A549 (cell line): Measurements from ENCODE around the gene KLF9.

Experiments
- FOSL2 ChIP-seq, 2 experiments: fragments of 450-650 bp in 1 of 2; fragments of >200 bp in 1 of 2; sonication (Bioruptor Twin) in 1 of 2; formaldehyde crosslinking; IDR thresholded peaks; 2 replicates each; pipeline versions ENCODE4 v1.5.0 to v1.6.1; 2016 to 2020; ENCODE audit warnings: mild to moderate bottlenecking in 1 of 2, moderate library complexity in 1 of 2
- POLR2A ChIP-seq: IDR thresholded peaks from 2 replicates; pipeline ENCODE4 v1.6.1; 2012; ENCODE audit warnings: mild to moderate bottlenecking, low read length
- RAD21 ChIP-seq, 2 experiments: fragments of >200 bp in 1 of 2; sonication (Bioruptor Twin) in 1 of 2; formaldehyde crosslinking in 1 of 2; IDR thresholded peaks in 1 of 2; conservative IDR thresholded peaks in 1 of 2; 2 replicates in 1 of 2; 3 replicates in 1 of 2; pipeline ENCODE4 v1.6.1; 2012 to 2018; ENCODE audit warnings: inconsistent platforms in 1 of 2
- RCOR1 ChIP-seq: fragments of 150-350 bp; IDR thresholded peaks from 2 replicates; pipeline ENCODE4 v1.6.1; 2014; ENCODE audit warnings: antibody characterized with exemption, low read length, low read depth
- RFX5 ChIP-seq: fragments of 450-650 bp; IDR thresholded peaks from 2 replicates; pipeline ENCODE4 v1.7.1; 2014; ENCODE audit warnings: antibody characterized with exemption, mild to moderate bottlenecking, moderate library complexity
- SREBF2 ChIP-seq: fragments of 450-650 bp; IDR thresholded peaks from 2 replicates; pipeline ENCODE4 v1.6.1; 2014; ENCODE audit warnings: mild to moderate bottlenecking, moderate library complexity
- ZFP36 ChIP-seq: fragments of 450-650 bp; IDR thresholded peaks from 2 replicates; pipeline ENCODE4 v1.6.1; 2014; ENCODE audit warnings: borderline replicate concordance; ENCODE audit not compliant: partially characterized antibody
- TF ChIP-seq, protein P1 (sequence below): fragments of >200 bp; sonication (Bioruptor Twin); formaldehyde crosslinking; IDR thresholded peaks from 3 replicates; pipeline ENCODE4 v1.5.1; 2016

DNA sequence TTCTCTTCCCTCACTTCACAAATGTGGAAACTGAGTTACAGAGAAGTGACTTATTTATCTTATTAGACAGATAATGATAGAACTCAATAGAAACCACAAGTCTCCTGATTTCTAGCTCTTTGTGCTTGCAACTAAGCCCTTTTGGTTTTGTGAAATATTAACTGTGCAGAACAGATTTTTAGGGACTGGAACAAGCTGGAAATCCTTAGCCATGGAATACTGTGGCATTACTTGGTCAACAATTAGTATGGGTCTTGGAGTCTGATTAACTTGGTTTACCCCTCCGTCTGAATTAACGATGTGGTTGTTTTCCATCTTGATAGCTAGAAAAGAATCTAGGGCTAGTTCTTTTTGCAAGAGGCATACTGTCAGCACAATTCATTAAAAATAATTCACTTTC is 584 bp upstream of the KLF9 start:
- TF ChIP-seq, protein P1, sequence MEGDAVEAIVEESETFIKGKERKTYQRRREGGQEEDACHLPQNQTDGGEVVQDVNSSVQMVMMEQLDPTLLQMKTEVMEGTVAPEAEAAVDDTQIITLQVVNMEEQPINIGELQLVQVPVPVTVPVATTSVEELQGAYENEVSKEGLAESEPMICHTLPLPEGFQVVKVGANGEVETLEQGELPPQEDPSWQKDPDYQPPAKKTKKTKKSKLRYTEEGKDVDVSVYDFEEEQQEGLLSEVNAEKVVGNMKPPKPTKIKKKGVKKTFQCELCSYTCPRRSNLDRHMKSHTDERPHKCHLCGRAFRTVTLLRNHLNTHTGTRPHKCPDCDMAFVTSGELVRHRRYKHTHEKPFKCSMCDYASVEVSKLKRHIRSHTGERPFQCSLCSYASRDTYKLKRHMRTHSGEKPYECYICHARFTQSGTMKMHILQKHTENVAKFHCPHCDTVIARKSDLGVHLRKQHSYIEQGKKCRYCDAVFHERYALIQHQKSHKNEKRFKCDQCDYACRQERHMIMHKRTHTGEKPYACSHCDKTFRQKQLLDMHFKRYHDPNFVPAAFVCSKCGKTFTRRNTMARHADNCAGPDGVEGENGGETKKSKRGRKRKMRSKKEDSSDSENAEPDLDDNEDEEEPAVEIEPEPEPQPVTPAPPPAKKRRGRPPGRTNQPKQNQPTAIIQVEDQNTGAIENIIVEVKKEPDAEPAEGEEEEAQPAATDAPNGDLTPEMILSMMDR: no peak
- TF ChIP-seq RFX5 (no peak), POLR2A (no peak), RAD21 (conservative IDR thresholded peaks at IDR 0.05 in 1 of 2, IDR thresholded peaks at IDR 0.05 in 1 of 2) (no peak), SREBF2 (no peak), ZFP36 (no peak), RCOR1 (no peak), FOSL2 (IDR thresholded peaks at IDR 0.05) (no peak), FOSL2 (CRISPR knock-in tag; IDR thresholded peaks at IDR 0.05) (no peak)
